ENCODE measurements around the gene RAP2B. TPM values are rescaled to one million over a fixed set of nuclear protein-coding genes. Genes with fewer than 3 reads are reported as not detected.
"Not testable (repeated sequence)": the region's sequence is repeated elsewhere in the genome, so short reads cannot be mapped to it uniquely, and the experiment has no call there.

Gene RAP2B
- total and polyA plus RNA-seq, 4 donors = 1.3 to 7.8 (median 3.2) TPM

- H3K36me3 ChIP-seq (ENCODE audit: control insufficient read depth in 4 of 4, insufficient read depth in 3 of 4, low read depth in 1 of 4, low read length in 3 of 4) = no peaks in the 10 kb centered on the region
- no peaks in the 10 kb centered on the region for H3K9me3 ChIP-seq (ENCODE audit: control insufficient read depth in 4 of 4, low read length in 3 of 4)
- TF ChIP-seq TAF1 (conservative IDR thresholded peaks at IDR 0.05) (no peak), FOXA1 (IDR thresholded peaks at IDR 0.05) (no peak), CTCF (IDR thresholded peaks at IDR 0.05; ENCODE audit: low read depth, low read length, missing input control) (no peak), FOXA2 (IDR thresholded peaks at IDR 0.05) (no peak), HNF4G (IDR thresholded peaks at IDR 0.05) (no peak), EGR1 (IDR thresholded peaks at IDR 0.05; ENCODE audit: low read depth in 2 of 2) (no peak), MAX (IDR thresholded peaks at IDR 0.05) (no peak), YY1 (IDR thresholded peaks at IDR 0.05) (no peak)
- TF ChIP-seq, protein P1, sequence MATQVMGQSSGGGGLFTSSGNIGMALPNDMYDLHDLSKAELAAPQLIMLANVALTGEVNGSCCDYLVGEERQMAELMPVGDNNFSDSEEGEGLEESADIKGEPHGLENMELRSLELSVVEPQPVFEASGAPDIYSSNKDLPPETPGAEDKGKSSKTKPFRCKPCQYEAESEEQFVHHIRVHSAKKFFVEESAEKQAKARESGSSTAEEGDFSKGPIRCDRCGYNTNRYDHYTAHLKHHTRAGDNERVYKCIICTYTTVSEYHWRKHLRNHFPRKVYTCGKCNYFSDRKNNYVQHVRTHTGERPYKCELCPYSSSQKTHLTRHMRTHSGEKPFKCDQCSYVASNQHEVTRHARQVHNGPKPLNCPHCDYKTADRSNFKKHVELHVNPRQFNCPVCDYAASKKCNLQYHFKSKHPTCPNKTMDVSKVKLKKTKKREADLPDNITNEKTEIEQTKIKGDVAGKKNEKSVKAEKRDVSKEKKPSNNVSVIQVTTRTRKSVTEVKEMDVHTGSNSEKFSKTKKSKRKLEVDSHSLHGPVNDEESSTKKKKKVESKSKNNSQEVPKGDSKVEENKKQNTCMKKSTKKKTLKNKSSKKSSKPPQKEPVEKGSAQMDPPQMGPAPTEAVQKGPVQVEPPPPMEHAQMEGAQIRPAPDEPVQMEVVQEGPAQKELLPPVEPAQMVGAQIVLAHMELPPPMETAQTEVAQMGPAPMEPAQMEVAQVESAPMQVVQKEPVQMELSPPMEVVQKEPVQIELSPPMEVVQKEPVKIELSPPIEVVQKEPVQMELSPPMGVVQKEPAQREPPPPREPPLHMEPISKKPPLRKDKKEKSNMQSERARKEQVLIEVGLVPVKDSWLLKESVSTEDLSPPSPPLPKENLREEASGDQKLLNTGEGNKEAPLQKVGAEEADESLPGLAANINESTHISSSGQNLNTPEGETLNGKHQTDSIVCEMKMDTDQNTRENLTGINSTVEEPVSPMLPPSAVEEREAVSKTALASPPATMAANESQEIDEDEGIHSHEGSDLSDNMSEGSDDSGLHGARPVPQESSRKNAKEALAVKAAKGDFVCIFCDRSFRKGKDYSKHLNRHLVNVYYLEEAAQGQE (IDR thresholded peaks at IDR 0.05) = no peak
- TF ChIP-seq, protein P2, sequence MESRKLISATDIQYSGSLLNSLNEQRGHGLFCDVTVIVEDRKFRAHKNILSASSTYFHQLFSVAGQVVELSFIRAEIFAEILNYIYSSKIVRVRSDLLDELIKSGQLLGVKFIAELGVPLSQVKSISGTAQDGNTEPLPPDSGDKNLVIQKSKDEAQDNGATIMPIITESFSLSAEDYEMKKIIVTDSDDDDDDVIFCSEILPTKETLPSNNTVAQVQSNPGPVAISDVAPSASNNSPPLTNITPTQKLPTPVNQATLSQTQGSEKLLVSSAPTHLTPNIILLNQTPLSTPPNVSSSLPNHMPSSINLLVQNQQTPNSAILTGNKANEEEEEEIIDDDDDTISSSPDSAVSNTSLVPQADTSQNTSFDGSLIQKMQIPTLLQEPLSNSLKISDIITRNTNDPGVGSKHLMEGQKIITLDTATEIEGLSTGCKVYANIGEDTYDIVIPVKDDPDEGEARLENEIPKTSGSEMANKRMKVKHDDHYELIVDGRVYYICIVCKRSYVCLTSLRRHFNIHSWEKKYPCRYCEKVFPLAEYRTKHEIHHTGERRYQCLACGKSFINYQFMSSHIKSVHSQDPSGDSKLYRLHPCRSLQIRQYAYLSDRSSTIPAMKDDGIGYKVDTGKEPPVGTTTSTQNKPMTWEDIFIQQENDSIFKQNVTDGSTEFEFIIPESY (IDR thresholded peaks at IDR 0.05) = no peak
- H3K4me3 ChIP-seq (ENCODE audit: low read depth in 1 of 3, low read length in 3 of 3) = no peak overlapping the region
- no peak overlapping the region for H3K27ac ChIP-seq (ENCODE audit: low read depth in 1 of 2, low read length in 2 of 2)
- H3K4me1 ChIP-seq (ENCODE audit: control insufficient read depth in 4 of 4, insufficient read depth in 4 of 4, low read length in 3 of 4) = no peaks in the 10 kb centered on the region
- H3K27me3 ChIP-seq (ENCODE audit: control insufficient read depth in 4 of 4, insufficient read depth in 4 of 4, low read length in 3 of 4) = no peaks in the 10 kb centered on the region
- no peak overlapping the region for H3K9ac ChIP-seq (ENCODE audit: low read depth in 1 of 2, low read length in 2 of 2)
- no peak for DNase-seq (ENCODE audit: low spot score)
Measured at GRCh38 chr3:153192327-153192726, 30.3 kb downstream of the RAP2B start.

DNA sequence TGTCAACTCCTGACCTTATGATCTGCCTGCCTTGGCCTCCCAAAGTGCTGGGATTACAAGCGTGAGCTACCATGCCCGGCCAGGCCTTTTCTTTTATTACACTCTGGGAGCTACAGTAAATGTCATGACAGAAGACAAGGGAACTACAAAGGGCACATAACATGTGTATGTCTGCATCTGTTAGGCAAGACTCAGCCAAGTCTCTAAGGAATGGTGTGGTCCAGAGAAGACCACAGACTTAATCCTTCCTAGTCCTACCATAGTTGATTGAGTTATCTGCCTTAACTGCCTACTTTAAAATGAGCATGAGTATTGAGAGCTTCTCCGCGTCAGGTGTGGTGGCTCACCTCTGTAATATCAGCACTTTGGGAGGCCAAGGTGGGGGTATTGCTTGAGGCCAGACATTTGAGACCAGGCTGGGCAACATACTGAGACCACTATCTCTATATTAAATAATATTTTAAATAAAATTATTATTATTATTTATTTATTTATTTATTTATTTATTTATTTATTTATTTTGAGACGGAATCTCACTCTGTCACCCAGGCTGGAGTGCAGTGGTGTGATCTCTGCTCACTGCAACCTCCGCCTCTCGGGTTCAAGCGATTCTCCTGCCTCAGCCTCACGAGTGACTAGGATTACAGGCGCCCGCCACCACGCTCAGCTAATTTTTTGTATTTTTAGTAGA, 31.9 kb downstream of the RAP2B start:
- H3K9me3 ChIP-seq (ENCODE audit: control insufficient read depth in 4 of 4, low read length in 3 of 4); H3K27ac ChIP-seq (ENCODE audit: low read depth in 1 of 2, low read length in 2 of 2); H3K4me3 ChIP-seq (ENCODE audit: low read depth in 1 of 3, low read length in 3 of 3); H3K27me3 ChIP-seq (ENCODE audit: control insufficient read depth in 4 of 4, insufficient read depth in 4 of 4, low read length in 3 of 4); DNase-seq (ENCODE audit: low spot score); H3K4me1 ChIP-seq (ENCODE audit: control insufficient read depth in 4 of 4, insufficient read depth in 4 of 4, low read length in 3 of 4); H3K9ac ChIP-seq (ENCODE audit: low read depth in 1 of 2, low read length in 2 of 2); H3K36me3 ChIP-seq (ENCODE audit: control insufficient read depth in 4 of 4, insufficient read depth in 3 of 4, low read depth in 1 of 4, low read length in 3 of 4): not testable (repeated sequence)
- WGBS = 96% methylated on average over 12 of the region's 12 CpGs

All from liver (tissue), 9 donors.